Measurements from ENCODE around the gene ATP13A4.

GRCh38 chr3:193391902-193392301, 162.8 kb downstream of the ATP13A4 start:
- TF ChIP-seq CTCF (conservative IDR thresholded peaks at IDR 0.05; ENCODE audit: low read length) (no peak), EZH2phosphoT487 (IDR thresholded peaks at IDR 0.05; ENCODE audit: borderline replicate concordance, low read depth, low read length) (no peak)
